HG03571 (cell line): ENCODE data around the gene TMEM18.
"Not testable (repeated sequence)": the region's sequence is repeated elsewhere in the genome, so short reads cannot be mapped to it uniquely, and the experiment has no call there.

Experiments
- ATAC-seq: cut with Tn5 transposase; IDR thresholded peaks from one replicate; pipeline ENCODE4 v1.9.1; 2021; ENCODE audit not compliant: unreplicated experiment

The TMEM18 gene

DNA sequence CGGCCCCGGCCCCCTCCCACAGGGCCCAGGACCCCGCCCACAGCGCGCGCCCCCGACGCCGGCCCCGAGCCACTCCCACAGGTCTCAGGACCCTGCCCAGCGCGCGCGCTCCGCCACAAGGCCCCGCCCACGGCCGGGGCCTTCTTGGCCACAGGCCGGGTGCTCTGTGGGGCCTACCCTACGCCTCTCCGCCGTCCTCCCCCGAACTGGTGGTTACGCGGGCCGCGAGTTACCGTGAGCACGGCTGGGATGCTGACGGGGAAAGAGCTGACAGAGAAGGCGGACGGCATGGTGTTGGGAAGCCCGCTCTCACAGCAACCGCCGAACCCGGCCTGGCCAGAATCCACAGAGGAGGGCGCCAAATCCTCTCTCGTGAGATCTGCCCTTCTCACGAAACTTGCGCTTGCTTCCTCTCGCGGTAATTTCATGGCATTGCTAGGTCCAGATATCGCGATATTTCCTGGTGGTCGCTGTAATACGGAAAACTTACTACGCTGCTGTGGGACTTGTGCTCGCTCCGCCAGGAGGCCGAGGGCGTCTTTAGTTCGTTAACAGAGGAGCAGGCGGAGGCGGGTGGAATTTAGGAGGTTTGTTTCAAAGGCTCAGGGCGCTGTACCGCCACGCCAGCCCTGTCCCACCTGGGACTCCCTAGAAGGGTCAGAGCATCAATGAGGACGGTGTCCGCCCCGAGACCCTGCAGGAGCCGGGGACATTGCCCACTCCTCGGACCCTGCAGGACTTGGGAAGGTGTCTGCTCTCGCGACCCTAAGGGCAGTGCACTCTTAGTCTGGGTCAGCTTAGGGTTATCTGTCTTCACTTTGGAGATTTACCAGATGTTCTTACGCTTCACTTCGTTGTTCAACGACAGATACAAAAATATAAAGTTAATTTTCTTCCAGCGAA, at the start of gene TMEM18:
TMEM18 (minus strand) TSS at position 351 of the 903 bp plus-strand sequence; CDS start at position 290, 61 bp downstream.
- peak; percentile 57 for ATAC-seq

DNA sequence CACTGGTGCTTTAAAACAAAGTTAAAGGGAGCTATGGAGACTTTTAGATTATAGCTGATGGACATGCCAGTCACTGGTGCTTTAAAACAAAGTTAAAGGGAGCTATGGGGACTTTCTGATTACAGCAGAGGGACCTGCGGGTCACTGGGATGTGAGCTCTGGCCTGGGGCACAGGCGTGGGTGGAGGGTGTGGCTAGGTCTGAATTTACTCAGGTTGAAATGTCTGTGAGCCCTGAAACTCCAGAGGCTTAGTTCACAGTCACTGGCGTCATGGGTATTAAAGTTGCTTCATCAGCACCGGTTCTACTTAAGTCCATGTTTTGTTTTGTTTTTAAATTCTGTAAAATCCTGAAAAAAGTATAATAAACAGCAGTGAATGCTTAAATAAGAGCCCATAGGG, 49.0 kb upstream of the TMEM18 start:
- peak; percentile 54 for ATAC-seq

DNA sequence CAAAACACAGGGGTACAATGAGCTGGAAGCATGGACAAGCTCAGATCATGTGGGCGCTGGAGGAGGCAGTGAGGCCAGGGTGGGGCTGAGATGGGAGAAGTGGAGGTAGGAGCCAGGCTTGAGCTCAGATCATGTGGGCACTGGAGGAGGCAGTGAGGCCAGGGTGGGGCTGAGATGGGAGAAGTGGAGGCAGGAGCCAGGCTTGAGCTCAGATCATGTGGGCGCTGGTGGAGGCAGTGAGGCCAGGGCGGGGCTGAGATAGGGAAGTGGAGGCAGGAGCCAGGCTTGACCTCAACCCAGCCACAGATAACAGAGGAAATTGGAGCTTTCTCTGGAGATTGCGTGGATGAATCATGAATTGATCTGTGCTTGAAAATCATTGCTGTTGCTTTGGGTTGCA, 48.3 kb upstream of the TMEM18 start:
- ATAC-seq: no peak

DNA sequence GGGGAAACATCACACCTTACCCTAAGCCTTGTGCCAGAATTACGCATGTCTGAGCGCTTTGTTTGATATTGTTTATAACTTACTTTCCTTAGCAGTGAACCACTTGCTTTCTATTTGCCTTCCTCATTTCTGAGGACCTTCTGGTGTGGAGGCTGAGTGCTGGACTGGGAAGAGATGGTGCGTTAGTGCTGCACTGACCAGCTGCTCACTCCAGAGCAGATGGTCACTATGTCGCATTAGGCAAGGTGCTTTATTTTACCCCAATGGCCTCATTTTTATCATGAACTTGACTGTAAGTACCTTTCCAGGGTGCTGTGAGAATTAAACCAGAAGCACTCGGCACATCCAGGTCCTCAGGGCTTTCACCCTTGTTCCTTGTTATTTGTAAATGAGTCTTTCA, 46.6 kb upstream of the TMEM18 start:
- ATAC-seq: no peak

DNA sequence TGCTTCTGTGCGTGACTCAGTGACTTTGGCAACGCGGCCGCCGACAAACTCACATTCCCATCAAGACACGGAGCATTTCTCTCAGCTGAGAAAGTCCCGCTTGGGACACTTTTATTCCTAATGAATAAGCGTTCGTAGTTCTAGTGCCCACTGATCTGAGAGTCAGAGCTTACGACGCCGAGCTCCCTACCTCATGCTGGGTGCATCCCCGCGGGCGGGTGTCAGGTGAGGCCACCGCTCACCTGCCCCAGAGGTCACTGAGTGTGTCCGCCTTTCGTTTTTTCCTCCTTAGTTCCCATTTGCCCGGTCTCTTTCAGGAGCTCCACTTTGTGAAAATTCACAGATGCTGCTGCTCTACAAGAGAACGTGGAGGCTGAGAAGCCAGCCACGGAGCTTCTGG, 43.6 kb upstream of the TMEM18 start:
- ATAC-seq: no peak

DNA sequence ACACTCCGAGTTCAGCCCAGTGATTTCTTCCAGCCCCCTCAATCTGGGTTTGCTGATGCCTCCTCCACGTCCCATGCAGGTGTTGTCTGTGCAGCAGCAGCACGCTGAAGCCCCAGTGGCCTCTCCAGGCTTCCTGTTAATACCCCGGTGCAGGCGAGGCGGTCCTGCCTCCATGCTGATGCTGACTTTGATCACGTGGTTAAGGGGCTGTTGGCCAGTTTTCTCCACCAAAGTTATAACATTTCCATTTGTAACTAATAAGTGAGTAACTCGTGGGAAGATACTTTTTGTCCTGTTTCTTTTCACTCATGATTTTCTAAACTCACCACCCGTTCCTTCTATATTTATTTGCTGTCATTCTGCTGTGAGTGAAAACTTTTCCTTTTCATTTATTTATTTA, 42.5 kb upstream of the TMEM18 start:
- no peak for ATAC-seq

DNA sequence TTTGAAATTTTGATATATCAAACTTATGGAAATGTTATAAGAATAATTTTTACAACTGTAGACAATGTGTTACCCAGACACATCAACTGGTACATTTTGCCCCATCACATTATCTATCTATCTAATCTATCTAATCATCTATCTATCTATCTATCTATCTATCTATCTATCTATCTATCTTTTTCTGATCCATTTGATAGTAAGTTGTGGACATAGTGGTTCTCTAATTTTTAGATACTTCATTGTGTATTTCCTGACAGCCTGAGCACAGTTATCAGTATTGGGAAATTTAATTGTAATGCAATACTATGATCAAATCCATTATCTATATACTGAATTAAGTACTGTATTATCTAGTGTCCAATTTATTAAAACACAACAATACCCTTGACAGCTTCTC, 42.0 kb upstream of the TMEM18 start:
- ATAC-seq: no peak

DNA sequence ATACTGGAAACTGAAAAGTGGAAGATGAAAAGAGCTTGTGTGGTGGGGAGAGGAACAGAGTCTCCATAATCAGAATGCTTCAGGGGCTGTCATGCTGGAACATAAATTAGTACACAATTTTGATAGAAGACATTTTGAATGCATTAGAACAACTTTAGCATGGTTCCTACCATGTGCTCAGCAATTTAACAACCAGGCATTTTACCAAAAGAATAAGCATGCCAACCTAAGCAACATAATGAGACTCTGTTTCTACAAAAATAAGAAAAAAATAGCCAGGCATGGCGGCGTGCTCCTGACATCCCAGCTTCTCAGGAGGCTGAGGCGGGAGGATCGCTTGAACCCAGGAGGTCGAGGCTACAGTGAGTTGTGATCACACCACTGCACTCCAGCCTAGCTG, 40.5 kb upstream of the TMEM18 start:
- no peak for ATAC-seq

DNA sequence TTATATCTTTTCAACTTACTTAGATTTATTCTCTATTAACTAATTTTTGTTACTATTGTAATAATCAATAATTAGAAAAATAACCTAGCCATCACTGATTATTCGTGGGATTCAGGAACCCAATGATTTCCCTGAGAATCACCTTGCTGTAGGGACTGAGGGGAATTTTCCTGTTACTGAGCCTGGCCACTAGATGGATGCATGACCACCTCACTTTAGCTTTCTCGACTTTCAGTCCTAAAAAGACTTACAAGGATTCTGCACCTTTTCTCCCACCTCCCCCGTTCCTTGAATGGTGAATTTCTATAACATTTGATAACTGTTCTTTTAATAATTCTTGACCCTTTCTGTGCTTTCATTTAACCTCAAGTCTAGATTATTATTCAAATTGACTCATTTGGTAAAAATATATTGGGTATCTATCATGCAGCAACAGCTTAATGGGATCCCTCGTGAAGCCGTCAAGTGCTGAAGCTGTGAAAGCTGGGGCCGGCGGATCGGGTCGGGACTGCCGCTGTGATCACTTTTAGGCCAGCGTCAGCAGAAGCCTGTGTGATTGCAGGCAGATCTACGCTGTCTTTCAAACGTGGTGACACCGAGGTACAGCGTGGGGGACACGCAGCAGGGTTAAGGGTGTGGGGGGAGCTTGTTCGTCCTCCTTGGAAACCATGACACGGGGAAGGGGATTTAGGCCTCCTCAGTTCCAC, 38.8 kb upstream of the TMEM18 start:
- ATAC-seq: no peak

DNA sequence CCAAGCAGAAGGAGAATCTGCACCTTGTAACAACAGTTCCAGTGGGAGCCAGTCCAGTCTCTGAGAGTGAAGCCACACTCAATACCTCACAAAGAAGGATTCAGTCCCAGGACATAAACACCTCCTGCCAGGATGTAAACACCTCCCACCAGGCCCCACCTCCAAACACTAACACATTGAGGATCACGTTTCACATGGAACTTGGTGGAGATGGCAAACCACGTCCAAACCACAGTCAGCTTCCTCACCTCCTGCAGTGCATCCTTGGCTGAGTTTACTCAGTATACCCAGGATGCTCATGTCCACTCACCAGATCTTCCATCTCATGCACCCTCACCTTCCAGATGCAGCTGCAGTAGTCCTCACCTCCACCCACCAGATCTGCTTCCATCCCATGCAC, 37.8 kb upstream of the TMEM18 start:
- no peak for ATAC-seq

DNA sequence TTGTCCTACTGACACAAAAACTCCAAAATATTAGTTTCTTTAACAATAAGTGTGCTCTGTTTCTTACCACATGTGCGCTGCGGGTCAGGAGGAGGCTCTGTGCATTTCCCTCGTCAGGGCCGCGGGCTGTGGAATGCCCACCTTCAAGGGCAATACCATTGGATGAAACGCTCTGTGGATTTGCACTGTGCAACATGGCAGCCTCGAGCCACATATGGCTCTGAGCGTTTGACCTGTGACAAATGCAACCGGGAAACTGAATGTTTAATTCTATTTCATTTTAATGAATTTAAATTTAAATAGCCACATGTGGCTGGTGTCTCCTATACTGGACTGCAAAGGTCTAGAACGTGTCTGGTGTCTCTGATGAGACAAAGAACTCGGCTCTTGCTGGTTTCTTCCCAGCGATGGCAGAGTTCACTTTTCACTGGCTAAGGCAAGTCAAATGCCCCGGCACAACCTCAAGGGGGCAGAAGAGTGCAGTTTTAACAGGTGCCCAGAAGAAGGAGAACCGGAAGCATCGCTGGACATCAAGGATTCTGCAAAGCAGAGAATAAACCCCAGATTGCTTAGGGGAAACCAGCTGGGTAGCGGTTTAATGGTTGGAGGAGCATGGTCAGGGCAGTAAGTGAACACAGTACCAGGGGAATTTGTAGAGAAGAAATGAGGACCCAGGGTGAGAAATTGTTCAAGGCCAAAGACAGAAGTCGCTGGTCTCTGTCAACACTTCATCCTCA, 37.0 kb upstream of the TMEM18 start:
- peak; percentile 99 for ATAC-seq

DNA sequence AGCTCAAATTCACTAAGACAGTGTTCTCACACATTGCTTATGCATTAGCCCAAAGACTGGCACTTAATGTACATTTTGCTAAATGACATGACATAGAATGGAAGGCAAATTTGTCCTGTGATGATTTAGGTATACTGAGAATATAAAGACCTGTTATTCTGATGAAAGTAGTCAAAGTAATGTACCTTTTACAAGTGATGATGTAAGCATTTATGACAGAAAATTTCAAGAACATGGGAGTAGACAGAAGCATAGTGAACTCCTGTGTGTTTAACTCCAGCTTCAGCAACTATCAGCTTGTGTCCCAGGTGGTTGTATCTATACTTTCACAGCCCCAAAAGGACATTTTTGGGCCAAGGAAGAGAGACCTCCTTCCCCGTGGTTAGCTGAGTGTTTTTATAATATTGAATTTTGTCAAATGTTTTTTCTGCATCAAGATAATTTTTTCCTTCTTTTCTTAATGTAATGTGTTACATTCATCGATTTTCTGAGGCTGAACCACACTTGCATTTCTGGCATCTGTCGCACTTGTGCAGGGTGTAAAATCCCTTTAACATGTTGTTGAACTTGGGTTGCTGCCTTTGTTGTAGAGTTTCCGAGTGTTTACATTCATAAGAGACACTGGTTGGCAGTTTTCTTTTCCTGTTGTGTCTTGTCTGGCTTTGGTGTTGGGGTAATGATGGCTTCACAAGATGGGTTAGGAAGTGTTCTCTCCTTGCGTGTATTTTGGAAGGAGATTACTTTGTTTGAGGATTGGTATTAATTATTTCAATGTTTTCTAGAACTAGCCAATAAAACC, 33.9 kb upstream of the TMEM18 start:
- ATAC-seq: no peak

DNA sequence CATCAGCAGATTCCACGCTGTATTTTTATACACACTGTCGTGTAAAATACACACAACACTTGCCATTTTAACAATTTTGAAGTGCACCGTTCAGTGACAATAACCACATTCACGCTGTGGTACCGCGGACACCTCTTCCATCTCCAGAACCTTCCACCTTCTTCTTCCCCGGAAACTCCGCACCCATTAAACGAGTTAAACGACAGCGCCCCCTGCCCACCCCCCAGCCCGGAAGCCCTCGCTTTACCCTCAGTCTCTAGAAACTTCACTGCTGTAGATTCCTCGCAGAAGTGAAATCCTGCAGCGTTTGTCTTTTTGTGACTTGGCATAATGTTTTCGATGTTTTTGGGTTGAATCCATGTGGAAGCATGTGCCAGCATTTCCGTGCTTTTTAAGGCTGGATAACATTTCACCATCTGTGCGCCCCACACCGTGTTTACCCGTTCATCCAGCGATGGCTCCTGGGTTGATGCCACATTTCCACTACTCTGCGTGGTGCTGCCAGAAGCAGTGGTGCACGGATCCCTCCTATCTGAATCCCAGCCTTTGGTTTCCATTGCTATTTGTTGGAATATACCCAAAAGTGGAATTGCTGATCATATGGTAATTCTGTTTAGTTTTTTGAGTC, 32.0 kb upstream of the TMEM18 start:
- no peak for ATAC-seq

DNA sequence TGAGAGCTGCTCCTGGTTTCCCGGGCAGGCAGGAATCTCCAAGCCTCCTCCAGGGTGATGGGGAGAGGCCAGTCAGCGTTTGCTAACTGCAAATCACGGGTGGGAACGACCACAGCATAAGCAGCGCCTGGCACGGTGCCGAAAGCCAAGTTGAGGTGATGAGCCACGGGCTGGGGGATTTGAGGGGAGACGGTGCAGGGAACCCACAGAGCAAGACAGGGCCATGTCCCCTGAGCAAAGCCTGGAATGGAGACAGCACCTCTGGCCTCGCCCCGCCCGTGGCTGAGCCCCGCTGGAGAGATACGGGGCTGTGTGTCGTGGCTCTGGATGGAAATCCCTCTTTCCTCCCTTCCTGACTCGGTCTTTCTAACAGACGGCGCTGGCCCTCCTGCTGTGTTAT, 31.5 kb upstream of the TMEM18 start:
- ATAC-seq: no peak

DNA sequence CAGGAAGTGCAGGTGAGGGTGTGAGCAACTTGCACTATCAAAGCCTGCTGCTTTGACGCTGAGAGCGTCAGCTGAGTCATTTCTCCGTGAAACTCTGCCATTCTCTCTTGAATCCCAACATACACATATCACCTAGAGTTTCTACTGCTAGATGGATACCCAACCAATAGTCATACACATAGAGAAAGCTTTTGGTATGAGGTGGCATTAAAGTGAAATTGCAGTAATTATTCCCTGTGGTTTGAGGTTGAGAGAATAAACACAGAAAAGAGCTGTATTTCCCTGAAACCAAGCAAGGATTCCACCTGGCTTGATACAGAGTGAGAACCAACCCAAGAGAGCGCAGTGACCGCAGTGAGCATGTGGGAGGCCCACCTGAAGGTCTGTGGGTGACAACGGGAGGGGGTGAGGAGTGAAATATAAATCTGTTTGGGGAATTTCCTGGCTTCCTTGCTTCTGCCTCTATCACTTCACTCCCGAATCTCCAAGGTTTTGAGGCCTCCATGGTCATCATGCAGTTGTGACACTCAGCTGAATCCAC, 28.8 kb upstream of the TMEM18 start:
- ATAC-seq: peak; percentile 92

DNA sequence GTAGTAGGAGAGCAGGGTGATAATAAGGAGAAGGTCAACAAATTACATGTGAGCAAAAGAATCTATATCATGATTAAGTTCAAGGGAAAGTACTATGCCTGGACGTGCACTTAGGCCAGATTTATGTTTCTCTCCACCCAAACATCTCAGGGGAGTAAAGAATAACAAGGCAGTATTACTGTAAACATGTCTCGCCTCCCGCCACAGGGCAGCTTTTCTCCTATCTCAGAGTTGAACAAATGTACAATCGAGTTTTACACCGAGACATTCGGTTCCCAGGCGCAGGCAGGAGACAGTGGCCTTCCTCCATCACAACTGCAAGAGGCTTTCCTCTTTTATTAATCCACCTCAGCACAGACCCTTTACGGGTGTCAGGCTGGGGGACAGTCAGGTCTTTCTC, 25.6 kb upstream of the TMEM18 start:
- not testable (repeated sequence) for ATAC-seq

DNA sequence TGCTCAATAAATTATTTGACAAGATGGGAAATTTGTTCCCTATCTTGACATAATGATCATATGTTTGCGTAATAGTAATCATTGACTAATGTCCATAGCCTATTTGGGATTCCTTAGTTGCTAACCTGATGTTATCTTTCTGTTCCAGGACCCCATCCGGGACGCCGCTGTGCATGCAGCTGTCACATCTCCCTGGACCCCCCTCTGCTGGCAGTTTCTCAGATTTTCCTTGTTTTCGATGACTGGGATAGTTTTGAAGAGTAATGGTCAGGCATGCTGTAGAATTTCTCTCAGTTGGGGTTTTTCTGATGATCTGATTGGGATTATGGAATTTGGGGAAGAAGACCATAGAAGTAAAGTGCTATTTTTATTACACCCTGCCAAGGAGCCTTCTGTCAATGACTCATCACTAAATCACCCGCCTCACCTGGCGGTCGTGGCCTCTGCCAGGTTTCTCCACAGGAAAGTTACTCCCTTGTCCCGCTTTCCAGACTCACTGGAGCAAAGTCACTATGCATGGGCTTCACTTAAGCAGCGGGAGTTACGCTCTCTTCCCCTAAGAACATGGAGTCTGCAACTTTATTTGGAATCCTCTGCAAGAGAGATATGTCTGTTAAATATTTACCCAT, 19.9 kb upstream of the TMEM18 start:
- no peak for ATAC-seq

DNA sequence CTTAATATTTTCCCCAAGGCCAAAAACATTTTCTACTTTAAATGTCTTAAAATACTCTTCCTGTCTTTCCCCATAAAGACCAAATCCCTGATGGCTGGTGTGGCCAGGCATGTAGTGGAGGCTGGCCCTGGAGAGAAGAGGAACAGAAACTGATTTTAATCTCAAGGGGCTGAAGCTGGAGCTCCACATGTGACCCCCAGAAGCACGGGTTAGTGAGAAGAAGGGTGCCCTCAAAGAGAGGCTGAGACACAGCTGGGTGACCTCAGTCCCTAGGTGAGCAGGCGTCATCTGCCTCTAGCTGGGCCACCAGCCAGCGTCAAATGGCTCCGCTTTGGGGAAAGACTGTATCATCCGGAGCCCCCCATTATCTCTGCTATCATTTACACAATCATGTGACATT, 19.3 kb upstream of the TMEM18 start:
- peak; percentile 95 for ATAC-seq

DNA sequence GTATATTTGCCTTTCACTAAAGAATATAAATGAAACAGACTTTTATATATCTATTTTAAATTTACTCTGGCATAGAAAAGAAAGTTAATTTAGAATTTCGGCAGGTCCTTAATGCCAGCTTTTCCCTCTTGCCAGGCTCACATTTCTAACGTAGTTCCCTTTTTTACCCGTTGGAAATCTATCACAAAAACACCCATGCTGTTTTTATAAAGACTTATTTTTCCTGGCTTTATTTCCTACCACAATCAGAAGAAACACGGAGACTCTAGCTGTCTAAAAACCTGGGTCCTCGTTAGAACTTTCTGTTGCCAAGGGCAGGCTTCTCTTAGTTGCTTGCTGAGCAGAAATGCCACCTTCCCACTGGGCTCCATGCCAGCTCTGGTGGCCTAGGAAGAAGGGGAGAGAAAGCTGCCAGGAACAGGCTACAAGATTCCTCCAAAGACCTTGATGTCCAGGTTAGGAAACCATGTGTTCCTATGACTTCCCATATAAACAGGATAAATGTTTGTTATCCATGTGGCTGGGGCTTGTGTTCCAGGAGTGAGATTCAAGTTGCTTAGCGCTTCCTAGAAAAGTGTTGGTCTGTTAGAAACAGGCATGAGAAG, 17.8 kb upstream of the TMEM18 start:
- ATAC-seq: no peak
